Dermis microvascular lymphatic vessel endothelial cell (primary cell): Measurements from ENCODE around the gene RAP1GAP. TPM values are rescaled to one million over a fixed set of nuclear protein-coding genes. Genes with fewer than 3 reads are reported as not detected.

Experiments
- DNase-seq, 2 donors: peaks; one replicate each; pipeline versions ENCODE4 v3.0.0 to v3.0.0-alpha.2; 2010; ENCODE audit warnings: low read depth in 2 of 2
- total RNA-seq: library from RNA; depleted of rRNA; stranded (reverse); fragments of >200 nt; gene quantifications from 2 replicates; pipeline ENCODE4 v1.2.1, GENCODE V29; 2014

The RAP1GAP gene
- total RNA-seq, 1 donor from 2014 or later = not detected

DNA sequence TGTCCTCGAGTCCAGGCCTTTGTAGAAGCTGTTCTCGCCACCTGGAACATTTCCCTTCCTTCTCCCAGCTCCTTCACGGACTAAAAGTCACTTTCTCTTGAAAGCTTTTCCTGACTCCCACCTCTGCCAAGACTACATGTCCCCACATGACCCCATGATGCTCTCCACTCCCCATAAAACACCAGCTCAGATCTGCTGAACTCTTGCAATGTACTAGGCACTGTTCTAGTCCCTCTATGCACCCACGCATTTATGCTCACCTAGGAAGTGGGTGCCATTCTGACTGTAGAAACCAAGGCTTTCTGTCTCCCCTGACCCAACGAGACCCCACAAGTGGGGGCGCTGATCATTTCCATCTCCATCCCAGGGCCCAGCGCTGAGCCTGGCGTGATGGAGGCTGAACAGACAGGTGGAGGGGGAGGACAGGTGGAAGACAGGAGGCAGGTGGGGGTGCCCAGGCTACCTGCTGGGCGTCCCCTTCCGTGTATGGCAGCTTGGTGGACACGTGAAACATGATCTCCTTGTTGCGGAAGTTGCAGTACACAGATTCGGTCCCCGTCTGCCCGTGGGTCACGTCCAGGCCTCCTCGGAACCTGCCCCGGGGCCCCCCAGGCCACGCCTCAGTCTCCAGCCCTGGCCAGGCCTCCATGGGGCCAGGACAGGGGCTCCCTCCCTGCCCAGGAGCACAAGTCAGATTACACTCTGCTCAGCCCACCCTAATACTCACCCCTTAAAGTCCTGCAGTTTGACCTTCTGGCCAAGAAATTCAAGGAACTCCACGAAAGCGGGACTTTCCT is 58.0 kb downstream of the RAP1GAP start:
- DNase-seq = no peak

DNA sequence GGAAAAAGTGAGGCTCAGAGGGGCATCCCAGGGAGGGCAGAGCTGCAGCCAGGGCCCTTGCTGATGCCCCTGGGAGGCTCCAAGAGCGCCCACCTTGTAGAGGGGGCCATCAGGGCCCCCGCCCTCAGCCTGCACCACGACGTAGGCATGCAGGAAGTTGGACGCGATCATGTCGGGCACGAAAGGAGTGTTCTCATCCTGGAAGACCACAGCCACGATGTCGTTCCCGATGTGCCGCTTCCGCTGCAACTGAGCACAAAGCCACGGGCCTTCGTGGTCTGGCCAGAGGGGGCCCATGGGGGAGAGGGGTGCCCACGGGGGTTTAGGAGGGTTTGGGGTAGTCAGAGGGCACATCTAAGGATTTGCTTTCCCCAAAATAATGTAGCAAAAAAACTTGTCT is 59.1 kb downstream of the RAP1GAP start:
- no peak for DNase-seq

DNA sequence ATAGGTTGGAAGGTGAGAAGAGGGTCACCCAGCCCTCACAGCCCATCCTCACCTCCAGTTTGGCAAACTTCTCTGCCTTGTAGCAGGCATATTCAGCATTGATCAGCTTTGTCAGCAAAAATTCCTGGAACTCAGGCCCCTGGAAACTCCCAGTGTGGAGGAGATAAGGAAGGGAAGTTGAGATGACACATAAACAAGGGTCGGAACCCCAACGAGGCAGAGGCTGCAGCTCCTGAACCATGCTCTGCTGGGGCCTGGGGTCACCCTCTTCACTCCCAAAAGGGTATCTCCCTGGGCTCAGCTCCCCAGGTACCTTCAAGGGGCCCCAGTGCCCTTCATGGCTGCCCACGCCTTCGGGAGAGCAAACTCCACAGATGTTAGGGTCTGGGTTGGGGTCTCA is 60.4 kb downstream of the RAP1GAP start:
- no peak for DNase-seq

DNA sequence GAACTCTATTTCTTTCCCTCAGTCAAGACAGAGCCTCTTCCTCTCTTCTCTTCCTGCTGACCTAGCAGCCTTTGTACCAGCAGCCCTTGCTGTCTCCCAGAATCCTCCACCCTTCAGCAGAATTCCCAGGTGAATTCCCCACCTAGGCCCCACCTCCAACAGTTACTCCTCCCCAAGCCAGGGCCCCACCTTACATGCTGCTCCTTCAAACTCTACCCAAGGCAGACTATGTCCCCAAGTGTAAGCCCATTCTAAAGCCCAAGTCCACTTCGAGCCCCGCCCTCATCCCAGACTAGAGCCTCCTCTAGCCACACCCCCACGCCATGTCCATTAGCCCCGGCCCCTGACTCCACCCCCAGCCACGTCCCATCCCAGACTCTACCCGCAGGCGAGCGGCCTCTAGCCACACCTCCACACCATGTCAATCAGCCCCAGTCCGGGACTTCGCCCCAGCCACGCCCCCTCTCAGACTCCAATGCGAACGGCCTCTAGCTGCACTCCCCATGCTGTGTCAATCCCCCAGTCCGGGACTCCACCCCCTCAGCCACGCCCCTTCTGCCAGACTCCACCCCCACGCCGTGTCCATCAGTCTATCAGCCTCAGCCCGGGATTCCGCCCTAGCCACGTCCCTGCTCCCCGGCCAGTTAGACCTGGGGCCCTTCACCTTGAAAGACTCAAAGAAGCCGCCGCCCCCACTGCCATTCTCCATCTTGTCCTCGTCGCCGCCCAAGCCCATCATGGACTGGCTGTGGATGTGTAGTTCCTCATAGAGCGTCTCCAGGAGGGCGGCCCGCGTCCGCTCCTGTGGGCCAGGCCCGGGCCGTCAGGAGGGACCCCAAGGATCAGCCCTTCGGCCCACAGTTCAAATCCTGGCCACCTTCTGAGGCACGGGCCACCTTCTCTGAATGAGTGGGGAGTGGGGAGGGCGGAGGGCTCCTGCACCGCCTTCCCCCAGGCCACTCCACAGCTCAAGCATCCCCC is 61.3 kb downstream of the RAP1GAP start:
- peak; percentile 68 to 91 for DNase-seq

DNA sequence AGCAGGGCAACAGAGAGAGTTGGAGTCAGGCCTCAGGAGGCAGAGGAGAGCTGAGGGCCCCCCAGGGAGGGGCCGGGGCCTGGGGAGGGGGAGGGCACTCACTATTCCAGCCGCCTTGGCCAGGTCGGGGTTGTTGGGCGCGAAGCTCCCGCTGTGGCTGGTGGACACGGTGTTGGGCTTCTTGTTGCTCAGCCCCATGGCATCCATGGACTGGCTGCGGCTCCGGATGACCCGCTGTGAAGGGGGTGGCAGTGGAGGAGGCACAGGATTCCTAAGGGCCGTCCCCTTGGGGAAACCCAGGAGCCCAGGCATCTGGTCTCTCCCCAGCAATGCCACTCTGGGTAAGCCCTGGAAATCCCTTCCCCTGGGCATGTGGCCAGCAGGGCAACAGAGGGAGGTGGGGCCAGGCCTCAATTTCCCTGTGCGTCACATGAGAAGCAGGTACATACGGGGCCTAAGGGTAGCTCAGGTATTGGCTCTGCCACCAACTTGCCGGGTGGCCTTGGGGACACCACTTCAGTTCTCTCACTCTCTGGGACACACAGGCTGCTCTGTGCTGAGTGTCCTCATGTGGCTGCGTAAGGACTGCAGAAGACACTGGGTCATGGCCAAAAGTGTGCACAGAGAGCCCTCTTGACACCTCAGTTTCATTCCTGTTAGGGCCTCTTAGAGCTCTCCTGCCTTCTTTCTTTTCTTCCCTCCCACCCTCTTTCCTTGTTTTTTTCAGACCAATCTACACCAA is 63.0 kb downstream of the RAP1GAP start:
- no peak for DNase-seq

DNA sequence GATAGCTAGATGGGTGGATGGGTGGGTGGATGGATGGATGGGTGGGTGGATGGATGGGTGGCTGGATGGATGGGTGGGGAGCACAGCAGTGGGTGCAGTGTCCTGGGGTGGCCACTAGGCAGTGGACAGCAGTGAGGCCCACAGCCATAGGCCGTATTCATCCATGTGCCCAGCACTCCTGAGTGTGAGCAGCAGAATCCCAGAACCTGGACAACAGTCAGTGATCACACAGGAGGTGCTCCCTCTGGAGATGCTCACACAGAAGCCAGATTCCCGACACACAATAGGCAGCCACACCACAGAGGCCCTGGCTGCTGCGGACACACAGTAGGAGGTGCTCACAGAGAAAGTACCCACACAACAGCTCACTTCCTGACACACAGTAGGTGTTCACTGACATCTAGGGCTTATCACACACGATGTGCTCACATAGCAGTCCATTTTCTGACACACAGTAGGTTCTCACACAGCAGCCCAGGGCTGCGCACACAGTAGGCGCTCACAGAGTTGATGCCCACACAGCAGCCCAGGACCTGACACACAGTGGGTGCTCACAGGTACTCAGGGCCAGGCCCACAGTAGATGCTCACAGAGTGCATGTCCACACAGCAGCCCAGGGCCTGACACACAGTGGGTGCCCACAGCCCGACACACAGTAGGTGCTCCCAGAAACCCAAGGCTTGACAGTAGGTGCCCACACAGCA is 64.0 kb downstream of the RAP1GAP start:
- DNase-seq = no peak

DNA sequence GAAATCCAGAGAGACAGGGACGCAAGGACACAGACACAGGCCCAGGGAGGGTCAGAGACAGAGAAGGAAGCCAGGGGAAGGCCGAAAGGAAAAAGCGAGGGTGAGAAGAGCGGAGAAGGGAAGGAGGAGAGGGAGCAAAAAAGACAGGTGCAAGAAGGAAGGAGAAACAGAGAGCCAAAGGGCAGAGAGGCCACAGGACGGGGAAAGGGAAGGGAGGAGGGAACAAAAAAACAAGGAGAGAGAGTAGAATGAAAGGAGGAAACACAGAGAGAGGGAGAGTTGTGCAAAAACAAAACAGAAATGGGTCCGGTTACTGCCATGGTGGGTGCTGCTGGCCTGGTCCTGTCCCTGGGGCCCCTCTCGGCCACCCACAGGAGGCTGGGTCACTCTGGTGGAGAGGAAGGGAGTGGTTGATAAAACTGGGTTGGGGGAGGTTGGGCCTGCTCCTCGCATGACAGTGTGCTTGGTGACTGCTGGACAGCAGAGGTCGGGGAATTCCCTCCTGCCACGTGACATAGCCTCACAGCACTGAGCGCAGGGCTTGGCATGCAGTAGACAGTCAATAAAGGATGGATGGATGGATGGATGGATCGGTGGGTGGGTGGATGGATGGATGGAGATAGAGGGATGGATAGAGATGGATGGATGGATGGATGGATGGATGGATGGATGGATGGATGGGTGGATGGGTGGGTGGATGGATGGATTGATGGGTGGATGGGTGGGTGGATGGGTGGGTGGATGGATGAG is 64.8 kb downstream of the RAP1GAP start:
- DNase-seq = peak in 1 of 2 donors; percentile 32

DNA sequence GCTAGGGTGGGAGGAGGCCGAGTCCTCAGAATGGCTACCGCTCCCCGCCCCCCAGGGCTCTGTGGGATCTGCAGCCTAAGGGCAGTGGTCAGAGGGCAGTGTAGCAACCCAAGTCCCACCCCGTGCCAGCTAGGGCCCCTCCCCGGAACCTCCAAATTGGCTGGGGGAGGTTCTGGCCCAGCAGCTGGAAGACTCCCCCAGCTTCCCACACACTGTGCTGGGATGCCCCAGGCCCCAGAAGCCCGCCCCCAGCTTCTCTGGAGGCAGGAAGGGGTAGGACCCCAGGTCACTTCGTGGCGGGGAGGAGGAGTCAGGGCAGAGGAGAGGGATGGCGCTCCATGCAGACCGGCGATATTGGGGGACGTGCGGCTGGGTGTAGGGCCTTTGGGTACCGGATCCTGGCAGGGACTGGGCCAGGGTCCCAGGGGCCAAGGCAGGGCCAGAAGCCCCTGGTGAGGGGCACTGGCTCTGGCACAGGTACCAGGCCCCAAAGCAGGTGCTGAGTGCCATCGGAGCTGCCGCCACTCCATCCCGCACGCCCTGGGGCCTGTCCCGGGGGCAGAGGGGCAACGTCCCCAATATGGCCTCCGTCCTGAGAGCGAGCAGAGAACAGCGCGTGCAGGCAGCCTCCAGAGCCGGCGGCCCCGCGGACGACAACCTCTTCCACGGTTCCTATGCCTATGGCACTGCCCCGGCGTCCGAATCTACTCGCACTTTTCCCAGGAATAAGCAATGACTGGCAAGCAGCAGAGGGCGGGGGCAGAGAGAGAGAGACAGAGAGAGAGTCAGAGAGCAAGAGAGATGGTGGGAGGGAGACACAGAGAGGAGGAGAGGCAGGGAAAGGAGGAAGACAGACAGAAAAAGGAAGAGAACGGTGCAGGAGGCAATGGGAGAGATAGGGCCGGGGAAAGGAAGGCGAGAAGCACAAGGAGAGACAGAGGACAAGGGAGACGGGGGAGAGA is 65.7 kb downstream of the RAP1GAP start:
- no peak for DNase-seq

DNA sequence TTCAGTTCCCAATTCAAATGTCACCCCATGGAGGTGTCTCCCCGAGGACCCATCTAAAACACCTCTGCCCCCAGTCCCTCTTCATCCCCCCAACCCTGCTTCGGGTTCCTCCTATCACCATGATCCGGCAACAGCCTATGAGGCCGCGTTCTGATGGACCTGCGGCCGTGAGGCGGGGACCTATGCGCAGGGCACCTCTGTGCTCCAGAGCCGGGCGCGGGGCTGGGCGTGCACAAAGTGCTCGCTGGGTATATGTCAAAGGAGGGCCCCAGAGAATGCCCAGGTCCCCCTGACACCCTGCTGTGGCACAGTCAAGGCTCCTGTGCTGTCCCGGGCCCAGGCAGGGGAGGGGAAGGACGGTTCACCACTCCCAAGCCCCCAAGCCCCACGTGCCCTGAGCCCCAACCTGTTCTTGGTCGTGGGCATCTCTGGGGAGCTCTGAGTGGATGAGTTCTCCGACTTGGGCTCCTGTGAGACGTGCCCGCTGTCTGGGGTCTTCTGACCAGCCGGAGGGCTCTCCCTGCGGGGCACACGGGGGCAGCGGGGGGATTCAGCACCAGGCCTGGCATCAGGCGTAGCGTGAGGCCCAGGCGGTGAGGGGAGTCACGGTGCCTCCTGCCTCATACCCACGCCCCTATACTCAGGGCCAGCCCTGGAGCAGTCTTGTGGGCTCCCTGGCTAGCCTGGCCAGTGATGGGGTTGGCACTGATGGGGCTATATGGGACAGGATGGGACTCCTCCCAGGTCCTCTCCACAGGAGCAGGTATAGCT is 67.7 kb downstream of the RAP1GAP start:
- no peak for DNase-seq

DNA sequence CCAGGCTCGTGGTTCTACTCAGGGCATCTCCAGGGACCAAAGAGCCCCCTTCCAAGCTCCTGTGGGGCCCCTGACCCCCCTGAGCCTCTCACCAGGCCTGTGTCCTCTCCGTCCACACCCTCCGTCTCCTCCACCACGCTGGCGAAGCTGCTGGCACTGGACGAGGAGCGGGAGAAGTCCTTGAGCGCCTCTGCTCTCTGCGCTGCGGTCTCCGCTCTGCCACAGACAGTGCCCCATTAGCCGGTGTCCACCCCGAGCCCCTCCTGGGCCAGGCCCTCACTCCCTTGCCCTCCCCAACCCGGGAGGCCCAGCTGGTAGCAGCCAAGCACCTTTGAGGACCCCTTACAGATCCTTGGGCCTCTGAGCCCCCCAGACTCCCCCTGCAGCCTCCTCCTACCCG is 69.8 kb downstream of the RAP1GAP start:
- DNase-seq = no peak

DNA sequence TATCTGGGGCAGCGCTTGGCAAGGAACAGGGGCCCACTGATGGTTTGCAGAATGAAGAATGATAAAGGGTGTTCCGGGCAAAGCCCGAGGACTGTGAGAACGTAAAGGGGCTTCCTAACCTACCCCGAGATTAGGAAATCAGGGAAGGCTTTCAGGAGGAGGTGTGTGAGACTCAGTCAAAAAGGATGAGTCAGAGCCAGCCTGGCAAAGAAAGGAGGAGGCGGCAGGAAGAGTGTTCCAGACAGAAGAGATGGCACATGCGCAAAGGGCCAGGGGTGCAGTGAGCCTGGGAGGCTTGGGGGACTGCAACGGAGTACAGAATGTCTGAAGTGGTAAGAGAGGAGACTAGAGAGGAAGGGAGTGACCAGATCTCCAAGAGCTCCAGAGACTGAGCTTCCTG is 70.3 kb downstream of the RAP1GAP start:
- DNase-seq = no peak

DNA sequence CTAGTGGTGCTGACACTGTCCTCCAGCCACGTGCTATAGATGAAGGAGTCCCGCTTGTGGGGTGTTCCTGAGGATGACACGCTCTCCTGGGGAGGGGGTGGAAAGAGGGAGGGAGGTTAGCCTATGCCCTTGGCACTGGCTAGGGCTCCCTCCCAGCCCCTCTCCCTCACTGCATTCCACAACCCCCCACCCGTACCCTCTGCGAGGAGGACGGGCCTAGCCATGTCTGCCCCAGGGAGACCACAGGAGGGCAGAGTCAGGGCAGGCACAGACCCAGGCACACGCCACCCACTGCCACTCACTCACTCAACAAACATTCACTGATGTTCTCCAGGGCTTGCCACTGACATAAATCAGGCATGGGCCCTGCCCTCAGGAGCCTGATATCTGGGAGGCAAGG is 70.7 kb downstream of the RAP1GAP start:
- no peak for DNase-seq

DNA sequence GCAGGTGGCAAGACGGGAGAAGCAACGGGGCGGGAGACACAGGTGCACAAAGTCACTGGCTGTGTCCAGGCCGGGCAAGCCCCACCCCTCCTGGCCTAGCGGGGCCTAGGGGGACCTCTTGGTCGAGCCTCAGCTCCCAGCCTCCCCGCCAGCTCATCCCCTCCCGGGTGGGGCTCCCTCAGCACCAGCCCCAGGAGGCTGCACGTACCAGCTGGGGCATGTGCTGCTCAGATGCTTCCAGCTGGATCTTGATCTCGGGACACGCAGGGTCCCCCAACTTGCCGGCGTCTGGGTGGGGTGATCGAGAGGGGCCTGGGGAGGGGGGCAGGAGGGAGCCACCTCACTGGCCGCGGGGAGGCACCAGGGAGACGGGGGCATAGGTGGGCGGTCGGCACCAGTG is 71.4 kb downstream of the RAP1GAP start:
- no peak for DNase-seq

DNA sequence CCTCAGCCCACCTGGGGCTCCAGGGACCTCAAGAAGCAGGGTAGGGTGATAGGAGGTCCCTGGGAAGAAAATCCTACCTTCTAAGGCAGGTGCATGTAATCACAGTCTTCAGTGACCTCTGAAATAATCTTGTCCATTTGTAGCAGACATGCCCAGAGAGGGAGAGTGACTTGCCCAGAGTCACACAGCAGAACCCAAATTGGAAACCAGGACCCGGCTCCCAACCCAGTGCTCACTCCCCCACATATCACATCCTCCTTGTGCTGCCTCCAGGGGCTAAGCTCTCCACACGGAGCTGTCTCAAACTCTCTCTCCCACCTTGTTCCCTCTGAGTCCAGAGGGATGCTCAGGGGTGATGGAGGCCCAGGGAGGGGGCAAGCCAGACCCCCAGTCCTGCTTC is 72.5 kb downstream of the RAP1GAP start:
- DNase-seq = no peak

DNA sequence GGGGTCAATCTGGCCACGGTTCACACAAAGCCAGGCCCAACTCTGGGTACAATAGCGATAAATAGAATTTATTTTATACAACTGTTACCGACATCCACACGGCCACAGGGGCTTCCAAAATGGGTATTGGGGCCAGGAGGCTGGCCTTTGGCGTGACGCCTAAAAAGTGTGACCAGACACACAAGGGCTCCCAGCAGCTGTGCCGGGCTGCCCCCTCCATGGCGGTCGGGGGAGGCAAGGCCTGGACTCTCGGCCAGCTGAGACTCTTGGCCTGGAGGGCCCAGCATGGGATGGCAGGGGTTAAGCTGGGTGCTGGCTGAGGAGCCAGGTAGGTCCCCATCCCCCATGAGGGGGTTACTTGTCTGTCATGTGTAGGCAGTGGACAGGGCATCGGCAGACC is 73.0 kb downstream of the RAP1GAP start:
- DNase-seq = no peak

DNA sequence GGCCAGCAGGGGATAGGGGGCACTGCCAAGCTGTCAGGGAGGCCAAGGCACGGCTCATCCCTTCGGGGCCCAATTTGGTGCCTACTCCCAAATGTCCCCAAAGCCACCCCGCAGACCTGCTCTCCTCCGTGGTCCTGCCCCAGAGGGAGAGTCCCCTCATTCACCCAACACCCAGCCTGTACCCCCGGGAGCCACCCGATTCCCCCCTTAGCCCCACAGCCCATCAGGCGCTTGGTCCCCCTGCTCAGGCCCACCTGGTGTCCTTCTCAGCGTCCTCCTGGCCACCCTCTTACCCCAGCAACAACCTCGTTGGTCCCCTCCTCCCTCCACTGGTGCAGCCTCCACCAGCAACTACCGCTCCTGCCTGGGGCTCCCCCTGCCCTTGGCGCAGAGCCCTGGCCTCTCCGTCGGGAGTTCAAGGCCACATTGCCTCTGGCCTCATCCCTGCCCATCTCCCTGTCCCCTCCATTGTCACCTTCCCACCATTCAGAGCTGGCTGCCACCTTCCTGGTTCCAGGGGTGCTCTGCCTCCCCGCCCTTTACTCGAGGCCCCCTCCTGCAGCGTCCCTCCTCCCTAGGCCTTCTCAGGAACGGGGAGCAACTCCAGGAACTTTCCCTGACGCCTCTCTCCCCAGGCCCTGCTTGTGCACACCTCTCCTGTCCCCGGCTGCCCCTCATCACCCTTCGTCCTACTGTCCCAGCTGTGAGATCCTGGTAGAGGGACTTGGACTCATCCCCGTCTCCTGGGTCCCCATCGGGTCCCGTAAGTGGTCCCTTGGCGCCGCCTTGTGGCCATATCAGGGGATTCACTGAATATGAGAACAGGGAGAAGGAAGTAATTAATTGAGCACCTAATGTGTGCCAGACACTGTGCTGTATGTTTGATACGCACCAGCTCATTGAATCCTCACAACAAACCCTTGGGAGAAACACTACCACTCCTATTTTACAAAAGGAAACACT is 73.9 kb downstream of the RAP1GAP start:
- DNase-seq = peak in 1 of 2 donors; percentile 62

DNA sequence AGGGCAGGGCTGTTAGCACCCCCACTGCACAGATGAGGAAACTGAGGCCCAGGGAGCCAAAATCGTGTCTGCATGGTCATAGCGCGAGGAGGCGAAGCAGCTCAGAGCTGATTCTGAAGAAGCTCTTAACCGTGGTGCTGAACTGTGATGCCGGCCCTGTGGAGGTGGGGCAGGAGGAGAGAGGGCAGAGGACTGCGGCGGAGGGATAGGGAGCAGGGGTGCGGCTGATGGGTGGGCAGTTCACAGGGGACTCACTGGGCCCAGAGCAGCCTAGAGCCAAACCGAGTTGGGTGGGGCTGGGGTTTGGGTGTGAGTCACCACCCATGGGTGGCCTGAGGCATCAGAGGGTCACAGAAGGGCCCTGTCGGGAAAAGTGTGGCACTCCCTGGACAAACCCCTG is 74.7 kb downstream of the RAP1GAP start:
- DNase-seq = no peak
